Lower lobe of right lung (tissue), 2 donors: ENCODE measurements around the gene HK1. TPM values are rescaled to one million over a fixed set of nuclear protein-coding genes. Genes with fewer than 3 reads are reported as not detected.

ENCODE experiments used
- ATAC-seq, 2 donors: fragments of 200-7000 bp; cut with Tn5 transposase; one replicate each; pipeline ENCODE4 v1.9.1; 2020 to 2022; ENCODE audit warnings: mild to moderate bottlenecking in 2 of 2, moderate library complexity in 2 of 2
- DNase-seq: peaks from one replicate; pipeline ENCODE4 v3.0.0-alpha.2; 2020
- H3K27ac ChIP-seq: fragments of 200-600 bp; one replicate; pipeline ENCODE4 v1.8.0; 2022
- H3K27me3 ChIP-seq: fragments of 200-600 bp; one replicate; pipeline ENCODE4 v1.8.0; 2022; ENCODE audit warnings: low read depth
- H3K36me3 ChIP-seq: fragments of 200-600 bp; one replicate; pipeline ENCODE4 v1.8.0; 2022; ENCODE audit warnings: mild to moderate bottlenecking
- H3K4me1 ChIP-seq: fragments of 200-600 bp; one replicate; pipeline ENCODE4 v1.8.0; 2022
- H3K4me3 ChIP-seq: fragments of 200-600 bp; one replicate; pipeline ENCODE4 v1.8.0; 2022; ENCODE audit warnings: mild to moderate bottlenecking
- H3K9me3 ChIP-seq: fragments of 200-600 bp; one replicate; pipeline ENCODE4 v1.8.0; 2022
- intact Hi-C: fragments of 100-400 bp; cut with DNase I; formaldehyde crosslinking; loops from one replicate; pipeline ENCODE4 v1.11.0; 2022
- total RNA-seq: library from RNA; stranded (reverse); fragmentation: NEBNext Ultra II Directional; extraction: Animal tissue kit (Norgen Biotek cat#: 25700); gene quantifications from one replicate; pipeline ENCODE4 v1.2.1, GENCODE V29; 2021
- TF ChIP-seq, protein P1 (sequence below): fragments of 200-600 bp; IDR thresholded peaks from one replicate; pipeline ENCODE4 v1.8.0; 2022; ENCODE audit warnings: antibody characterized with exemption, mild to moderate bottlenecking
- donor health status: DM: no; HTN: yes; CAD: no; lungs with severe emphysema.

Gene HK1
- total RNA-seq, 1 donor from 2014 or later, result 85.1 TPM

DNA sequence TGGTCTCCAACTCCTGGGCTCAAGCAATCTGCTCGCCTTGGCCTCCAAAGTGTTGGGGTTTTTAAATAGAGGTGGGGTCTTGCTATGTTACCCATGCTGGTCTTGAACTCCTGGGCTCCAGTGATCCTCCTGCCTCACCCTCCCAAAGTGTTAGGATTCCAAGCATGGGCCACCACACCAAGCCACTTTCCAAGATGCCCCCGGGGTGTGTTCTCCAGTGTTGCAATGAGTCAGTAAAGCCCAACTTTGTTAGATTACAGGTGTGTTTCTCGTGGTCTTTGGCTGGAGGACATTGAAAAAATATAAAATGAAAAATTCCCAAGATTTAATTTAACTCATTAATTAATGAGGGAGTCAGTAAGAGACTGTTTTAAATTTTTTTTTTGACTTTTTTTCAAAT is 109.2 kb downstream of the HK1 start:
- TF ChIP-seq, protein P1, sequence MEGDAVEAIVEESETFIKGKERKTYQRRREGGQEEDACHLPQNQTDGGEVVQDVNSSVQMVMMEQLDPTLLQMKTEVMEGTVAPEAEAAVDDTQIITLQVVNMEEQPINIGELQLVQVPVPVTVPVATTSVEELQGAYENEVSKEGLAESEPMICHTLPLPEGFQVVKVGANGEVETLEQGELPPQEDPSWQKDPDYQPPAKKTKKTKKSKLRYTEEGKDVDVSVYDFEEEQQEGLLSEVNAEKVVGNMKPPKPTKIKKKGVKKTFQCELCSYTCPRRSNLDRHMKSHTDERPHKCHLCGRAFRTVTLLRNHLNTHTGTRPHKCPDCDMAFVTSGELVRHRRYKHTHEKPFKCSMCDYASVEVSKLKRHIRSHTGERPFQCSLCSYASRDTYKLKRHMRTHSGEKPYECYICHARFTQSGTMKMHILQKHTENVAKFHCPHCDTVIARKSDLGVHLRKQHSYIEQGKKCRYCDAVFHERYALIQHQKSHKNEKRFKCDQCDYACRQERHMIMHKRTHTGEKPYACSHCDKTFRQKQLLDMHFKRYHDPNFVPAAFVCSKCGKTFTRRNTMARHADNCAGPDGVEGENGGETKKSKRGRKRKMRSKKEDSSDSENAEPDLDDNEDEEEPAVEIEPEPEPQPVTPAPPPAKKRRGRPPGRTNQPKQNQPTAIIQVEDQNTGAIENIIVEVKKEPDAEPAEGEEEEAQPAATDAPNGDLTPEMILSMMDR, result no peak
- Histone ChIP-seq H3K27ac (no peak overlapping the region), H3K27me3 (no peaks in the 10 kb centered on the region), H3K4me3 (no peak overlapping the region), H3K9me3 (no peaks in the 10 kb centered on the region), H3K4me1 (peaks cover 5% of the 10 kb centered on the region), H3K36me3 (peaks cover 97% of the 10 kb centered on the region)
- intact Hi-C loops, result no loop called here
- no peak for DNase-seq
- ATAC-seq, result no peak

DNA sequence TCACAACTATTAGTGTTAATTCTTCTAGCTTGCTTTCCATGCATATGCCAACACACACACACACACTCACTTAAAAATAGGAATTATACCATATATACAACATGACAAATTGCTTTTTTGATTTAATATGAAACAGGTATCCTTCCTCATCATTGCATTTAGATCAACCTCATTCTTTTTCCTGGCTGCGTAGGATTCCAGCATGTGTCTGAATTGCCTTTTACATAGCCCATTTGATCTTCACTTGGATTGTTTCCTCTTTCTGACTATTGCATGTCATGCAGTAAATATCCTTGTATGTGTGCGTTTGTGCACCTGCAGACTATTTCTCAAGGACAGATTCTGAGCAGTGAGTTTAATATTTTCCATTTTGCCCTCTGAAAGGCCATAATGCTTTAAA is 110.2 kb downstream of the HK1 start:
- Histone ChIP-seq H3K4me3 (no peak overlapping the region), H3K4me1 (peaks cover 5% of the 10 kb centered on the region), H3K36me3 (peaks cover 91% of the 10 kb centered on the region), H3K9me3 (no peaks in the 10 kb centered on the region), H3K27ac (no peak overlapping the region), H3K27me3 (no peaks in the 10 kb centered on the region)
- ATAC-seq, result no peak
- intact Hi-C loops, result no loop called here
- no peak for DNase-seq
- TF ChIP-seq, protein P1, result no peak

DNA sequence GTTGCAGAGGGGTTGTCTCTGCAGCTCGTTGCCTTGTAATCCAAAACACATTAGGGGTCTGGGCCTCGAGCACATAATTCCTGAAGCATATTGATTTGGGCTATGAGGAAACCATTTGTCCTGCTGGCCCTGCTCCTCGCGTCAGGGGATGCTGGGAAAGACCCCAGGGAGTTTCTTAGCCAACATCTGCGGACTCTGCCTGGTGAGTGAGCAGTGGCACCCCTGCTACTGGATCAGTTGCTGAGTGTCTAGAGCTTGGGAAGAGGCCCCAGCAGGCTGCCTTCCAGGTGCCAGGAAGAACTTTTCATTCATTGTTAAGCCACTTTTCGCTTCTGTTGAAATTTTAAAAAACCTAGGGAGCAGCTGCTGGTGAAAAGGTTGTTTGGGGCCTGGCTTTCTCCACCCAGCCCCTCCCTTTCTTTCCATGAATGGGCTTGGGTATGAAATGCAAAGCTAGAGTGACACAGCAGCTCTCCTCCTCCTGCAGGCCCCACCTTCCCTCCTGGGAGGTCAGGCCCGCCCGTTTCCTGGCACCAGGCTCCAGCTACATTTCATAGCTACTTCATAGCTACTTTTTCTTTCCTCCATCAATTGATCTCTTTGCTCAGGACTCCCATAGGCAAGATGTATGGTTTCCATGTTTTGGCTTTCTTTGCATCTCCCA is 111.7 kb downstream of the HK1 start:
- ATAC-seq (no peak), DNase-seq (no peak)
- H3K4me1 ChIP-seq, result peaks cover 5% of the 10 kb centered on the region
- H3K4me3 ChIP-seq, result no peak overlapping the region
- H3K27ac ChIP-seq, result no peak overlapping the region
- intact Hi-C loops, result loop anchor here (5.0 kb wide), 1 partner anchor 153 kb away; no protein-coding TSS in a partner anchor
- TF ChIP-seq, protein P1, result no peak
- no peaks in the 10 kb centered on the region for H3K27me3 ChIP-seq
- no peaks in the 10 kb centered on the region for H3K9me3 ChIP-seq
- peaks cover 91% of the 10 kb centered on the region for H3K36me3 ChIP-seq

DNA sequence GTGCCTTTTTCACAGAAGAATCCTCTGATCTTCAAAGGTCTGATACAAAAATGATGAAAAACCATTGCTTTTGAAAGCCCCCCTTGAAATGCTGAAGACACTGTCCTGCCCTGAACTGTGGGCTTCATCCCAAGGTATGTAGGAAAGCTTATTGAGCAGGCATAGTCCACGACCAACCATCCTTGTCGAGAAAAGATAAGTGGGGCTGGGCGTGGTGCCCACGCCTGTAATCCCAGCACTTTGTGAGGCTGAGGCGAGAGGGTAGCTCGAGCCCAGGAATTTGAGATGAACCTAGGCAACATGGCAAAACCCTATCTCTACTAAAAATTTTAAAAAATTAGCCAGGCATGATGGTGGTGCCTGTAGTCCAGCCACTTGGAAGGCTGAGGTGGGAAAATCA is 112.9 kb downstream of the HK1 start:
- Histone ChIP-seq H3K9me3 (no peaks in the 10 kb centered on the region), H3K4me1 (peaks cover 5% of the 10 kb centered on the region), H3K36me3 (peaks cover 91% of the 10 kb centered on the region), H3K27me3 (no peaks in the 10 kb centered on the region), H3K4me3 (no peak overlapping the region), H3K27ac (no peak overlapping the region)
- DNase-seq (no peak), ATAC-seq (no peak)
- intact Hi-C loops, result loop anchor here (5.0 kb wide), 1 partner anchor 154 kb away; no protein-coding TSS in a partner anchor
- TF ChIP-seq, protein P1, result no peak

DNA sequence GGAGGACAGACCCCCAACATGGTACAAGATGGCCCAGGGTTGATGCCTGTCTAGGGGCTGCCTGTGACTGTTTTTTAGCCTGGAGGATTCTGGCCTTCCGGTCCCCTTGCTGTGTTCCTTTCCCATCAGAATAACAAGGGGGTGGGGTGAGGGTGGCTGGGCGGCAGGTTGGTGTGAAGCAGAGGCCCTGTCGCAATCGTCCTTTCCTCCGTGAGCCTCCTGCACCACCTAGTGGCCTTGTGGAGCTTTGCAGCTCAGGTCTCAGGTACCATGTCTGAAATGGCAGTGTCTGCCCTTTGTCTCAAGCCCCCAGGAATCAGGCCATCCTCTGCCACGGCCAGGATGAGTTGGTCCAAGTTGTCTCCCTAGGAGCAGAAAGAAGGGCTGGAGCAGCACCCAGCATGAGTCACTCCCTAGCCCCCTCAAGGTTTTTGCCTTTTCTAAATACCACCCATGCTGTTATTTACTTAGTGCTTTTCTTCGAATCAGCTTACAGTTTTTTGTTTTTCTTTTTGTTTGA is 114.2 kb downstream of the HK1 start:
- Histone ChIP-seq H3K9me3 (no peaks in the 10 kb centered on the region), H3K4me3 (no peak overlapping the region), H3K4me1 (peaks cover 5% of the 10 kb centered on the region), H3K36me3 (peaks cover 91% of the 10 kb centered on the region), H3K27me3 (no peaks in the 10 kb centered on the region), H3K27ac (no peak overlapping the region)
- DNase-seq (peak; percentile 89), ATAC-seq (peak; percentile 95 to 96)
- intact Hi-C loops, result loop anchor here (5.0 kb wide), 1 partner anchor 155 kb away; no protein-coding TSS in a partner anchor
- TF ChIP-seq, protein P1, result peak; percentile 93
